ENCODE data around the gene MILR1.

- no peak for TF ChIP-seq ESRRA (CRISPR knock-in tag; IDR thresholded peaks at IDR 0.05; ENCODE audit: borderline replicate concordance)
- no peak for TF ChIP-seq STAT6 (CRISPR knock-in tag; conservative IDR thresholded peaks at IDR 0.05; ENCODE audit: low read depth)
- TF ChIP-seq SP1 (CRISPR knock-in tag; conservative IDR thresholded peaks at IDR 0.05) = no peak
- TF ChIP-seq USF2 (CRISPR knock-in tag; IDR thresholded peaks at IDR 0.05) = no peak
These were observed 28.9 kb downstream of the MILR1 start for GRCh38 chr17:64477849-64478248.
